WTC11 (cell line): ENCODE results near the gene CNOT6L.
"Not testable (repeated sequence)": the region's sequence is repeated elsewhere in the genome, so short reads cannot be mapped to it uniquely, and the experiment has no call there.

Experiments used
- CREB1 ChIP-seq: sonication (generic); formaldehyde crosslinking; IDR thresholded peaks from 2 replicates; pipeline ENCODE4 v1.8.0; 2023; ENCODE audit warnings: mild to moderate bottlenecking, missing genetic modification reagents
- ESRRA ChIP-seq: sonication (generic); formaldehyde crosslinking; IDR thresholded peaks from 2 replicates; pipeline ENCODE4 v1.8.1; 2022; ENCODE audit warnings: mild to moderate bottlenecking, missing genetic modification reagents, borderline replicate concordance
- JUN ChIP-seq: sonication (generic); formaldehyde crosslinking; IDR thresholded peaks from 2 replicates; pipeline ENCODE4 v1.8.0; 2023; ENCODE audit warnings: mild to moderate bottlenecking, missing genetic modification reagents
- RELA ChIP-seq: sonication (generic); formaldehyde crosslinking; IDR thresholded peaks from 2 replicates; pipeline ENCODE4 v1.8.1; 2022; ENCODE audit warnings: missing genetic modification reagents, mild to moderate bottlenecking, borderline replicate concordance
- SP1 ChIP-seq: sonication (generic); formaldehyde crosslinking; conservative IDR thresholded peaks from 2 replicates; pipeline ENCODE4 v1.8.1; 2022; ENCODE audit warnings: missing genetic modification reagents
- TCF7 ChIP-seq: sonication (generic); formaldehyde crosslinking; IDR thresholded peaks from 2 replicates; pipeline ENCODE4 v1.8.0; 2022; ENCODE audit warnings: mild to moderate bottlenecking, low read depth, missing genetic modification reagents, moderate library complexity
- ZBTB21 ChIP-seq: sonication (generic); formaldehyde crosslinking; IDR thresholded peaks from 2 replicates; pipeline ENCODE4 v1.8.1; 2023; ENCODE audit warnings: mild to moderate bottlenecking, missing genetic modification reagents, borderline replicate concordance
- TF ChIP-seq, protein P1 (sequence below): fragments of 200-600 bp; IDR thresholded peaks from 2 replicates; pipeline ENCODE4 v1.8.0; 2022; ENCODE audit warnings: antibody characterized with exemption
- TF ChIP-seq, protein P2 (sequence below): sonication (generic); formaldehyde crosslinking; IDR thresholded peaks from 2 replicates; pipeline ENCODE4 v1.8.1; 2022; ENCODE audit warnings: mild to moderate bottlenecking, moderate library complexity, missing genetic modification reagents
- TF ChIP-seq, protein P3 (sequence below): sonication (generic); formaldehyde crosslinking; conservative IDR thresholded peaks from 2 replicates; pipeline ENCODE4 v1.8.1; 2022; ENCODE audit warnings: mild to moderate bottlenecking, missing genetic modification reagents
- TF ChIP-seq, protein P4 (sequence below): sonication (generic); formaldehyde crosslinking; IDR thresholded peaks from 2 replicates; pipeline ENCODE4 v1.8.1; 2023; ENCODE audit warnings: mild to moderate bottlenecking, missing genetic modification reagents, borderline replicate concordance

GRCh38 chr4:77863341-77863740 is 44.2 kb upstream of the CNOT6L start:
- not testable (repeated sequence) for TF ChIP-seq RELA (CRISPR knock-in tag); TCF7 (CRISPR knock-in tag); CREB1; ZBTB21 (CRISPR knock-in tag); JUN (CRISPR knock-in tag); ESRRA (CRISPR knock-in tag); SP1 (CRISPR knock-in tag)
- TF ChIP-seq, protein P1, sequence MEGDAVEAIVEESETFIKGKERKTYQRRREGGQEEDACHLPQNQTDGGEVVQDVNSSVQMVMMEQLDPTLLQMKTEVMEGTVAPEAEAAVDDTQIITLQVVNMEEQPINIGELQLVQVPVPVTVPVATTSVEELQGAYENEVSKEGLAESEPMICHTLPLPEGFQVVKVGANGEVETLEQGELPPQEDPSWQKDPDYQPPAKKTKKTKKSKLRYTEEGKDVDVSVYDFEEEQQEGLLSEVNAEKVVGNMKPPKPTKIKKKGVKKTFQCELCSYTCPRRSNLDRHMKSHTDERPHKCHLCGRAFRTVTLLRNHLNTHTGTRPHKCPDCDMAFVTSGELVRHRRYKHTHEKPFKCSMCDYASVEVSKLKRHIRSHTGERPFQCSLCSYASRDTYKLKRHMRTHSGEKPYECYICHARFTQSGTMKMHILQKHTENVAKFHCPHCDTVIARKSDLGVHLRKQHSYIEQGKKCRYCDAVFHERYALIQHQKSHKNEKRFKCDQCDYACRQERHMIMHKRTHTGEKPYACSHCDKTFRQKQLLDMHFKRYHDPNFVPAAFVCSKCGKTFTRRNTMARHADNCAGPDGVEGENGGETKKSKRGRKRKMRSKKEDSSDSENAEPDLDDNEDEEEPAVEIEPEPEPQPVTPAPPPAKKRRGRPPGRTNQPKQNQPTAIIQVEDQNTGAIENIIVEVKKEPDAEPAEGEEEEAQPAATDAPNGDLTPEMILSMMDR = not testable (repeated sequence)
- TF ChIP-seq, protein P2, sequence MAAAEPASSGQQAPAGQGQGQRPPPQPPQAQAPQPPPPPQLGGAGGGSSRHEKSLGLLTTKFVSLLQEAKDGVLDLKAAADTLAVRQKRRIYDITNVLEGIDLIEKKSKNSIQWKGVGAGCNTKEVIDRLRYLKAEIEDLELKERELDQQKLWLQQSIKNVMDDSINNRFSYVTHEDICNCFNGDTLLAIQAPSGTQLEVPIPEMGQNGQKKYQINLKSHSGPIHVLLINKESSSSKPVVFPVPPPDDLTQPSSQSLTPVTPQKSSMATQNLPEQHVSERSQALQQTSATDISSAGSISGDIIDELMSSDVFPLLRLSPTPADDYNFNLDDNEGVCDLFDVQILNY = not testable (repeated sequence)
- TF ChIP-seq, protein P3, sequence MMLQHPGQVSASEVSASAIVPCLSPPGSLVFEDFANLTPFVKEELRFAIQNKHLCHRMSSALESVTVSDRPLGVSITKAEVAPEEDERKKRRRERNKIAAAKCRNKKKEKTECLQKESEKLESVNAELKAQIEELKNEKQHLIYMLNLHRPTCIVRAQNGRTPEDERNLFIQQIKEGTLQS (CRISPR knock-in tag) = not testable (repeated sequence)
- TF ChIP-seq, protein P4, sequence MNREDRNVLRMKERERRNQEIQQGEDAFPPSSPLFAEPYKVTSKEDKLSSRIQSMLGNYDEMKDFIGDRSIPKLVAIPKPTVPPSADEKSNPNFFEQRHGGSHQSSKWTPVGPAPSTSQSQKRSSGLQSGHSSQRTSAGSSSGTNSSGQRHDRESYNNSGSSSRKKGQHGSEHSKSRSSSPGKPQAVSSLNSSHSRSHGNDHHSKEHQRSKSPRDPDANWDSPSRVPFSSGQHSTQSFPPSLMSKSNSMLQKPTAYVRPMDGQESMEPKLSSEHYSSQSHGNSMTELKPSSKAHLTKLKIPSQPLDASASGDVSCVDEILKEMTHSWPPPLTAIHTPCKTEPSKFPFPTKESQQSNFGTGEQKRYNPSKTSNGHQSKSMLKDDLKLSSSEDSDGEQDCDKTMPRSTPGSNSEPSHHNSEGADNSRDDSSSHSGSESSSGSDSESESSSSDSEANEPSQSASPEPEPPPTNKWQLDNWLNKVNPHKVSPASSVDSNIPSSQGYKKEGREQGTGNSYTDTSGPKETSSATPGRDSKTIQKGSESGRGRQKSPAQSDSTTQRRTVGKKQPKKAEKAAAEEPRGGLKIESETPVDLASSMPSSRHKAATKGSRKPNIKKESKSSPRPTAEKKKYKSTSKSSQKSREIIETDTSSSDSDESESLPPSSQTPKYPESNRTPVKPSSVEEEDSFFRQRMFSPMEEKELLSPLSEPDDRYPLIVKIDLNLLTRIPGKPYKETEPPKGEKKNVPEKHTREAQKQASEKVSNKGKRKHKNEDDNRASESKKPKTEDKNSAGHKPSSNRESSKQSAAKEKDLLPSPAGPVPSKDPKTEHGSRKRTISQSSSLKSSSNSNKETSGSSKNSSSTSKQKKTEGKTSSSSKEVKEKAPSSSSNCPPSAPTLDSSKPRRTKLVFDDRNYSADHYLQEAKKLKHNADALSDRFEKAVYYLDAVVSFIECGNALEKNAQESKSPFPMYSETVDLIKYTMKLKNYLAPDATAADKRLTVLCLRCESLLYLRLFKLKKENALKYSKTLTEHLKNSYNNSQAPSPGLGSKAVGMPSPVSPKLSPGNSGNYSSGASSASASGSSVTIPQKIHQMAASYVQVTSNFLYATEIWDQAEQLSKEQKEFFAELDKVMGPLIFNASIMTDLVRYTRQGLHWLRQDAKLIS (CRISPR knock-in tag) = not testable (repeated sequence)
